GM12874 (cell line): Measurements from ENCODE around the gene HDAC3.

ENCODE experiments used
- CTCF ChIP-seq: IDR thresholded peaks from 2 replicates; pipeline ENCODE4 v1.5.1; 2011; ENCODE audit warnings: low read depth, mild to moderate bottlenecking, control low read depth, low read length, moderate library complexity; ENCODE audit not compliant: insufficient read depth

The HDAC3 gene

DNA sequence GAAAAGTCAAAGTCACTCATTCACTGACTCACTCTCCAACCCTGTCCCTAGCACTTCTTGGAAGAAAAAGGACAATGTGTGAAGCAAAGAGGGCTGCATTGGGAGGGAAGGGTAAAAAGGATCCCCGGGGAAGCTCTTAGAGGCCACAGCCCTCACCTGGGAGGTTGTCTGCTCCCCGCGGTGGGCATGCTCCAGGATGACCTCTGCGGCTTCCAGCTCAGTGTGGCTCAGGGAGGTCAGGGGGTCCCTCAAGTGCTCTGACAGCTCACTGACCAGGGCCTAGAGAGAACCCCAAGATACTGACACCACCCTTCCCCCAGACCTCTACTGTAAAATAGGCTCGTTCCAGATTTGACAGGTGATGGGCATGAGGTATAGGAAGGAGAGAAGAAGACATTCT, 10.6 kb upstream of the HDAC3 start:
- no peak for TF ChIP-seq CTCF

- TF ChIP-seq CTCF: no peak
Observed at GRCh38 chr5:141646026-141646425, 9.4 kb upstream of the HDAC3 start.

GRCh38 chr5:141641634-141642267, 5.1 kb upstream of the HDAC3 start:
- no peak for TF ChIP-seq CTCF

- TF ChIP-seq CTCF: no peak
Observed at GRCh38 chr5:141640698-141641097, 4.0 kb upstream of the HDAC3 start.

DNA sequence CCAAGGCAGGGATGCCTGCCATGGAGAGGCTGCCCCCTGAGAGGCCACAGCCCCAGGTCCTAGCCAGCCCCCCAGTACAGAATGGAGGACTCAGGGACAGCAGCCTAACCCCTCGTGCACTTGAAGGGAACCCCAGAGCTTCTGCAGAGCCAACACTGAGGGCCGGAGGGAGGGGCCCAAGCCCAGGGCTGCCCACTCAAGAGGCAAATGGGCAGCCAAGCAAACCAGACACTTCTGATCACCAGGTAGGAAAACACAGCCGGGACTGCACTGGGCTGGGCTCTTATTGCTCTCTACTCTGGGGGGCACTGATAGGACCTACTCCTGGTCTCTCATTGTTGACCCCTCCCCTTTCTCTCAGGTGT, 3.4 kb upstream of the HDAC3 start:
- TF ChIP-seq CTCF: no peak

- TF ChIP-seq CTCF: no peak
Observed at GRCh38 chr5:141639357-141640050, 2.9 kb upstream of the HDAC3 start.

DNA sequence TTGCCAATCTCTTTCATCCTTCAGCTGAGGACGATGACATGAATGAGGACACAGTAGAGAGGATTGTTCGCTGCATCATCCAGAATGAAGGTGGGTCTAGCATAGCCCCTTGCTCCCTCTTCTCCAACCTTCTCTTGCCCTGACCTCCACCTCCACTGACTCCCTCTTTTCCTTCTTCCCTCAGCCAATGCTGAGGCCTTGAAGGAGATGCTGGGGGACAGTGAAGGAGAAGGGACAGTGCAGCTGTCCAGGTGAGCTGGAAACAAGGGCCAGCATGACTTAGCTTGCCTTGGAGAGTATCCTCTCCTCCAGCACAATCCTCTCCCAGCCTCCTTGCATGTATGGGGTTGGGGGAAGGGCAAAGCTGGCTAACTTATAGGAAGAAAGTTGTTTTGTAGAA, 2.1 kb upstream of the HDAC3 start:
- TF ChIP-seq CTCF: no peak
